ENCODE results near the gene TRAPPC1.
A peak's percentile ranks its signal among the peaks of the same experiment; 100 is the strongest.

The TRAPPC1 gene

DNA sequence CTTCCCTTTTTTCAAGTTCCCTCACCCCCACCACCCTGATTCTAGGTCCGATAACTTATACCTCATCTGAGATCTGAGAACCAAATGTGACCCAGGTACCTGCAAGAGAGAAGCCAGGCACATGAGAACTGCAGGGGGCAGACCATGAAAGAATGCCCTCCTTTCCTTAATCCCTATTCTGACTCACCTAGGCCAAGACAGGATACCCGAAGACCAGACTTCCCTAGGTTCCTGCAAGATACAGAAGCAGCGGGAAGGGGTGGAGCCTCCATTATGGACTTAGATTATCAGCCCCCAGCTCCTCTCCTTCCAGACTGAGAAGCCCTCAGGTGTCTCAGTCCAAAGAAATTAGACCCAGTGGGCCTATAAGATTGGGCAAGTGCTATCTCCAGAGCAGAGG lies 4.2 kb downstream of the TRAPPC1 start:
- H3K9me3 ChIP-seq (ENCODE audit: severe bottlenecking), result no peaks in the 10 kb centered on the region
- DNase-seq, result no peak
- H3K36me3 ChIP-seq, result peaks cover 4% of the 10 kb centered on the region; the same call in 1 of the 2 replicates
- TF ChIP-seq, protein P1, sequence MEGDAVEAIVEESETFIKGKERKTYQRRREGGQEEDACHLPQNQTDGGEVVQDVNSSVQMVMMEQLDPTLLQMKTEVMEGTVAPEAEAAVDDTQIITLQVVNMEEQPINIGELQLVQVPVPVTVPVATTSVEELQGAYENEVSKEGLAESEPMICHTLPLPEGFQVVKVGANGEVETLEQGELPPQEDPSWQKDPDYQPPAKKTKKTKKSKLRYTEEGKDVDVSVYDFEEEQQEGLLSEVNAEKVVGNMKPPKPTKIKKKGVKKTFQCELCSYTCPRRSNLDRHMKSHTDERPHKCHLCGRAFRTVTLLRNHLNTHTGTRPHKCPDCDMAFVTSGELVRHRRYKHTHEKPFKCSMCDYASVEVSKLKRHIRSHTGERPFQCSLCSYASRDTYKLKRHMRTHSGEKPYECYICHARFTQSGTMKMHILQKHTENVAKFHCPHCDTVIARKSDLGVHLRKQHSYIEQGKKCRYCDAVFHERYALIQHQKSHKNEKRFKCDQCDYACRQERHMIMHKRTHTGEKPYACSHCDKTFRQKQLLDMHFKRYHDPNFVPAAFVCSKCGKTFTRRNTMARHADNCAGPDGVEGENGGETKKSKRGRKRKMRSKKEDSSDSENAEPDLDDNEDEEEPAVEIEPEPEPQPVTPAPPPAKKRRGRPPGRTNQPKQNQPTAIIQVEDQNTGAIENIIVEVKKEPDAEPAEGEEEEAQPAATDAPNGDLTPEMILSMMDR (IDR thresholded peaks at IDR 0.05; ENCODE audit: low read depth, low read length), result no peak
- no peaks in the 10 kb centered on the region for H3K27me3 ChIP-seq (ENCODE audit: insufficient read depth, low read depth, severe bottlenecking)
- H3K27ac ChIP-seq, result no peak overlapping the region
- H3K4me3 ChIP-seq (ENCODE audit: low read depth, low read length), result no peak overlapping the region

GRCh38 chr17:7922845-7923628 lies 8.7 kb downstream of the TRAPPC1 start:
- H3K27ac ChIP-seq, result no peak overlapping the region
- TF ChIP-seq, protein P1 (IDR thresholded peaks at IDR 0.05; ENCODE audit: low read depth, low read length), result no peak
- DNase-seq, result no peak
- H3K27me3 ChIP-seq (ENCODE audit: insufficient read depth, low read depth, severe bottlenecking), result no peaks in the 10 kb centered on the region
- H3K9me3 ChIP-seq (ENCODE audit: severe bottlenecking), result no peaks in the 10 kb centered on the region
- no peaks in the 10 kb centered on the region; the same call in 1 of the 2 replicates for H3K36me3 ChIP-seq
- H3K4me3 ChIP-seq (ENCODE audit: low read depth, low read length), result no peak overlapping the region

- Histone ChIP-seq H3K4me3 (ENCODE audit: low read depth, low read length) (no peak overlapping the region), H3K27ac (no peak overlapping the region), H3K9me3 (ENCODE audit: severe bottlenecking) (no peaks in the 10 kb centered on the region), H3K36me3 (no peaks in the 10 kb centered on the region; the same call in 1 of the 2 replicates), H3K27me3 (ENCODE audit: insufficient read depth, low read depth, severe bottlenecking) (no peaks in the 10 kb centered on the region)
- TF ChIP-seq, protein P1 (IDR thresholded peaks at IDR 0.05; ENCODE audit: low read depth, low read length), result no peak
- DNase-seq, result no peak
Observed at GRCh38 chr17:7922269-7922844, 9.4 kb downstream of the TRAPPC1 start.

- Histone ChIP-seq H3K36me3 (peaks cover 5% of the 10 kb centered on the region), H3K4me3 (ENCODE audit: low read depth, low read length) (peak overlapping the region; percentile 50; the same call in 1 of the 2 replicates), H3K9me3 (ENCODE audit: severe bottlenecking) (no peaks in the 10 kb centered on the region), H3K27me3 (ENCODE audit: insufficient read depth, low read depth, severe bottlenecking) (no peaks in the 10 kb centered on the region), H3K27ac (no peak overlapping the region)
- TF ChIP-seq, protein P1 (IDR thresholded peaks at IDR 0.05; ENCODE audit: low read depth, low read length), result no peak
- DNase-seq, result no peak
Observed at GRCh38 chr17:7916808-7917207, 14.9 kb downstream of the TRAPPC1 start.

DNA sequence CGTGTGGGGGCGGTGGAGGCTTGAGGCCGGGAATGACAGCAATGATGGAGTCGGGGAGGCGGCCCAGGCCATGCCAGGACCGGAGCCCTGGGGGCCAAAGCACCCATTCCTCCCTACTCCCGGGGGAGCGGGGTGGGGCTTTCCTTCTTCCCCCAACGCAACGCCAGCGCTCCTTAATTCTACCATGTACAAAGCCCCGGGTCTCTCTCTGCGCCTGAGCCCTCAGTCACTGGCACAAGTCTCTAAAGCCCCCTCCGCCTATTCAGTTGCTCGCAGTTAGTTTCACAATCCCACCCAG lies 15.4 kb downstream of the TRAPPC1 start:
- DNase-seq, result no peak
- Histone ChIP-seq H3K9me3 (ENCODE audit: severe bottlenecking) (no peaks in the 10 kb centered on the region), H3K27ac (peak overlapping the region; percentile 91), H3K4me3 (ENCODE audit: low read depth, low read length) (peak overlapping the region; percentile 50), H3K36me3 (peaks cover 9% of the 10 kb centered on the region), H3K27me3 (ENCODE audit: insufficient read depth, low read depth, severe bottlenecking) (no peaks in the 10 kb centered on the region)
- TF ChIP-seq, protein P1 (IDR thresholded peaks at IDR 0.05; ENCODE audit: low read depth, low read length), result no peak
